Mucosa of descending colon (tissue), 3 donors: ENCODE measurements around the gene ADNP2. TPM values are rescaled to one million over a fixed set of nuclear protein-coding genes. Genes with fewer than 3 reads are reported as not detected.
A peak's percentile ranks its signal among the peaks of the same experiment; 100 is the strongest.

ENCODE experiments used
- ATAC-seq: fragments of 200-7000 bp; cut with Tn5 transposase; one replicate; pipeline ENCODE4 v1.9.1; 2020; ENCODE audit warnings: mild to moderate bottlenecking, moderate library complexity
- DNase-seq, 3 donors: peaks; one replicate each; pipeline ENCODE4 v3.0.0-alpha.2; 2020
- H3K36me3 ChIP-seq: fragments of 200-600 bp; one replicate; pipeline ENCODE4 v1.8.0; 2021; ENCODE audit warnings: low read depth, mild to moderate bottlenecking
- H3K4me1 ChIP-seq: fragments of 200-600 bp; one replicate; pipeline ENCODE4 v1.8.0; 2021; ENCODE audit warnings: low read depth, mild to moderate bottlenecking
- H3K4me3 ChIP-seq: fragments of 200-600 bp; one replicate; pipeline ENCODE4 v1.8.0; 2021; ENCODE audit warnings: mild to moderate bottlenecking
- H3K9me3 ChIP-seq: fragments of 200-600 bp; one replicate; pipeline ENCODE4 v1.8.0; 2021; ENCODE audit warnings: mild to moderate bottlenecking
- CTCF ChIP-seq: fragments of 200-600 bp; IDR thresholded peaks from one replicate; pipeline ENCODE4 v1.8.0; 2022; ENCODE audit warnings: antibody characterized with exemption, mild to moderate bottlenecking
- intact Hi-C, 2 donors: fragments of 100-400 bp; cut with DNase I in 1 of 2; cut with micrococcal nuclease in 1 of 2; formaldehyde crosslinking; loops; one replicate each; pipeline versions ENCODE4 v1.11.0 to v1.11.1; 2022; cut with DNase I, micrococcal nuclease
- total RNA-seq, 3 donors: library from RNA; stranded (reverse); fragmentation: NEBNext Ultra II Directional in 2 of 3; extraction: Animal tissue kit (Norgen Biotek cat#: 25700) in 2 of 3; gene quantifications; one replicate each; pipeline versions ENCODE4 v1.2.1 to v1.2.4, GENCODE V29; 2021 to 2023
- donor health status: DM: no; HTN: no; CAD: no; lungs with moderate emphysema.
- donor health status: DM: no; HTN: no; CAD: no.
- donor health status: DM: no; HTN: yes; CAD: no.

The ADNP2 gene
- total RNA-seq, 3 donors from 2014 or later = 16.7 to 18.3 (median 17.7) TPM

- no peak for DNase-seq
These were observed 11.9 kb downstream of the ADNP2 start for GRCh38 chr18:80120932-80121331.

GRCh38 chr18:80124131-80124530, 15.1 kb downstream of the ADNP2 start:
- no peak for TF ChIP-seq CTCF
- no peaks in the 10 kb centered on the region for H3K36me3 ChIP-seq
- H3K4me3 ChIP-seq = no peak overlapping the region
- no peaks in the 10 kb centered on the region for H3K9me3 ChIP-seq
- no peaks in the 10 kb centered on the region for H3K4me1 ChIP-seq
- intact Hi-C loops = no loop called here
- peak in 1 of 3 donors; percentile 25 for DNase-seq
- ATAC-seq = peak; percentile 99

More at GRCh38 chr18:80120932-80121331, 11.9 kb downstream of the ADNP2 start:
- Histone ChIP-seq H3K9me3 (no peaks in the 10 kb centered on the region), H3K4me3 (no peak overlapping the region), H3K4me1 (peaks cover 3% of the 10 kb centered on the region), H3K36me3 (peaks cover 4% of the 10 kb centered on the region)
- ATAC-seq = no peak
- TF ChIP-seq CTCF = no peak
- intact Hi-C loops = no loop called here

- ATAC-seq = no peak
- no peak for TF ChIP-seq CTCF
- intact Hi-C loops = no loop called here
- H3K4me3 ChIP-seq = no peak overlapping the region
- DNase-seq = no peak
- no peaks in the 10 kb centered on the region for H3K9me3 ChIP-seq
- no peaks in the 10 kb centered on the region for H3K36me3 ChIP-seq
- H3K4me1 ChIP-seq = no peaks in the 10 kb centered on the region
These were observed 17.7 kb downstream of the ADNP2 start for GRCh38 chr18:80126797-80127196.

- no peaks in the 10 kb centered on the region for H3K4me1 ChIP-seq
- no peak for TF ChIP-seq CTCF
- DNase-seq (no peak), ATAC-seq (no peak)
- no peaks in the 10 kb centered on the region for H3K36me3 ChIP-seq
- H3K9me3 ChIP-seq = no peaks in the 10 kb centered on the region
- no peak overlapping the region for H3K4me3 ChIP-seq
- intact Hi-C loops = no loop called here
These were observed 18.6 kb downstream of the ADNP2 start for GRCh38 chr18:80127635-80128034.

GRCh38 chr18:80129672-80130367, 20.8 kb downstream of the ADNP2 start:
- Histone ChIP-seq H3K4me1 (no peaks in the 10 kb centered on the region), H3K4me3 (no peak overlapping the region), H3K36me3 (no peaks in the 10 kb centered on the region), H3K9me3 (no peaks in the 10 kb centered on the region)
- TF ChIP-seq CTCF = no peak
- intact Hi-C loops = no loop called here
- ATAC-seq = no peak
- no peak for DNase-seq
